ENCODE data around the gene ENPP6.

GRCh38 chr4:184251670-184251980, 34.0 kb upstream of the ENPP6 start:
- TF ChIP-seq EZH2phosphoT487 (IDR thresholded peaks at IDR 0.05; ENCODE audit: unreplicated experiment) = no peak
- no peak for TF ChIP-seq CTCF (conservative IDR thresholded peaks at IDR 0.05; ENCODE audit: low read depth in 2 of 2)
- TF ChIP-seq REST (IDR thresholded peaks at IDR 0.05; ENCODE audit: unreplicated experiment) = no peak
- no peak for TF ChIP-seq POLR2AphosphoS5 (IDR thresholded peaks at IDR 0.05; ENCODE audit: low read depth)
- TF ChIP-seq JUNB (IDR thresholded peaks at IDR 0.05; ENCODE audit: unreplicated experiment) = no peak
